ENCODE measurements around the gene NUPR1.
"Not testable (repeated sequence)": the region's sequence is repeated elsewhere in the genome, so short reads cannot be mapped to it uniquely, and the experiment has no call there.

DNA sequence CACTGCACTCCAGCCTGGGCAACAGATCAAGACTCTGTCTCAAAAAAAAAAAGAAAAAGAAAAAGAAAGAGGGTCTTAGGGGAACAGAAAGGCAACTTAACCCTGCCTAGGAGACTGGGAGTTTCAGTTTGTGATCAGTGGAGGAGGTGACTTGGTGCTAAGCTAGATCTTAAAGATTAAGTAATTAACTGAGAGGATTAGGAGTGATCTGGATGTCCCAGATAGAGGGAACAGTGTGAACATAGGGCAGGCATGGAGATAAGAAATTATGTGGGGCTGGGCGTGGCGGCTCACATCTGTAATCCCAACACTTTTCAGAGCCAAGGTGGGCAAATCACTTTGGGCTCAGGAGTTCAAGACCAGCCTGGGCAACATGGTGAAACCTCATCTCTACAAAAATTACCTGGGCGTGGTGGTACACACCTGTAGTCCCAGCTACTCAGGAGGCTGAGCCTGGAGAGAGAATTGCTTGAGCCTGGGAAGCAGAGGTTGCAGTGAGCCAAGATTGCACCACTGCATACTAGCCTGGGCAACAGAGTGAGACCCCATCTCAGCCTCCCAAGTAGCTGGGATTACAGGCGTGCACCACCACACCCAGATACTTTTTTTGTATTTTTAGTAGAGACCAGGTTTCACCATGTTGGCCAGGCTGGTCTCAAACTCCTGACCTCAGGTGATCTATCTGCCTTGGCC, 27.6 kb upstream of the NUPR1 start:
- not testable (repeated sequence) for TF ChIP-seq POLR2AphosphoS5 (IDR thresholded peaks at IDR 0.05; ENCODE audit: insufficient read depth in 1 of 2, low read depth in 1 of 2); CTCF (IDR thresholded peaks at IDR 0.05)

All from vagina (tissue), 2 donors.